ENCODE results near the gene TM2D3. TPM values are rescaled to one million over a fixed set of nuclear protein-coding genes. Genes with fewer than 3 reads are reported as not detected.

Gene TM2D3
- total and polyA plus RNA-seq, 2 of the 8 experiments (the other 6 are each of a cell fraction or from before 2014, with no cell fraction given), result 26.4 to 28.0 TPM

GRCh38 chr15:101662203-101662602, 10.0 kb upstream of the TM2D3 start (continued):
- TF ChIP-seq POU5F1 (IDR thresholded peaks at IDR 0.05; ENCODE audit: low read depth, low read length), result no peak
- no peak for TF ChIP-seq EGR1 (IDR thresholded peaks at IDR 0.05; ENCODE audit: borderline replicate concordance, low read depth, low read length)
